GM12875 (cell line): ENCODE results near the gene NR1H2.
A peak's percentile ranks its signal among the peaks of the same experiment; 100 is the strongest.

Source experiments
- H3K4me3 ChIP-seq: one replicate; pipeline ENCODE4 v1.5.1; 2011; ENCODE audit warnings: low read depth, low read length, control low read depth
- TF ChIP-seq, protein P1 (sequence below): IDR thresholded peaks from 2 replicates; pipeline ENCODE4 v1.5.1; 2011; ENCODE audit warnings: low read depth, mild to moderate bottlenecking, control low read depth, inconsistent platforms, low read length, moderate library complexity, borderline replicate concordance; ENCODE audit not compliant: insufficient read depth

The NR1H2 gene

DNA sequence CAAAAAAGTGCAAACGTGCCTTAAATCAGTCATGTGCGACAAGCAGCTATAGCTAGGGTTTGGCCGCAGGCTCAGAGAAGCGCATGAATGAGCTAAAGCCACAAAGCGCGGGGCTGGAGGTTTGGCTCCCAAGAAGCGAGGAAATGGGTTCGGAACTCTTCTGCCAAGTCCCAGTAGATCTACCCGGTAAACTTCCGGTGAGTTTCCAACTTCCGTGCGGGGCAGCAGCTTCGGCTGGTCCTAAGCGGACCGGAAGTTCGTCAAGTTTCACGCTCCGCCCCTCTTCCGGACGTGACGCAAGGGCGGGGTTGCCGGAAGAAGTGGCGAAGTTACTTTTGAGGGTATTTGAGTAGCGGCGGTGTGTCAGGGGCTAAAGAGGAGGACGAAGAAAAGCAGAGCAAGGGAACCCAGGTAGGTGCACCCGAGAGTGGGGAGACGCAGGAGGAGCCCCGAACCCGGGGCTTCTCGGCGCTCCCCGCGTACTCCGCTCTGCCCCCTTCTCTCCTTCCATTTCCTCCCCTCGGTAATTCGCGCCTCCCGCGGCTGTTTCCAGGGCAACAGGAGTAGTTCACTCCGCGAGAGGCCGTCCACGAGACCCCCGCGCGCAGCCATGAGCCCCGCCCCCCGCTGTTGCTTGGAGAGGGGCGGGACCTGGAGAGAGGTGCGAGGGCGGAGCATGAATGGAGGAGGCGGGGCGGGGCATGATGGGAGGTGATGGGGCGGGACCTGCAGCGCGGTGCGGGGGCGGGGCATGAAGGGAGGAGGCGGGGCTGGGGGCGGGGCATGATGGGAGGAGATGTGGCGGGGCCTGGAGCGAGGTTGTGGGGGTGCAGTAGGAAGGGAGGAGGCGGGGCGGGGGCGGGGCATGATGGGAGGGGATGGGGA is at the start of gene NR1H2:
Gene NR1H2, plus strand, starts transcription at position 292 of the 885 bp plus-strand sequence. CDS start 1,149 bp downstream, outside the sequence.
- TF ChIP-seq, protein P1, sequence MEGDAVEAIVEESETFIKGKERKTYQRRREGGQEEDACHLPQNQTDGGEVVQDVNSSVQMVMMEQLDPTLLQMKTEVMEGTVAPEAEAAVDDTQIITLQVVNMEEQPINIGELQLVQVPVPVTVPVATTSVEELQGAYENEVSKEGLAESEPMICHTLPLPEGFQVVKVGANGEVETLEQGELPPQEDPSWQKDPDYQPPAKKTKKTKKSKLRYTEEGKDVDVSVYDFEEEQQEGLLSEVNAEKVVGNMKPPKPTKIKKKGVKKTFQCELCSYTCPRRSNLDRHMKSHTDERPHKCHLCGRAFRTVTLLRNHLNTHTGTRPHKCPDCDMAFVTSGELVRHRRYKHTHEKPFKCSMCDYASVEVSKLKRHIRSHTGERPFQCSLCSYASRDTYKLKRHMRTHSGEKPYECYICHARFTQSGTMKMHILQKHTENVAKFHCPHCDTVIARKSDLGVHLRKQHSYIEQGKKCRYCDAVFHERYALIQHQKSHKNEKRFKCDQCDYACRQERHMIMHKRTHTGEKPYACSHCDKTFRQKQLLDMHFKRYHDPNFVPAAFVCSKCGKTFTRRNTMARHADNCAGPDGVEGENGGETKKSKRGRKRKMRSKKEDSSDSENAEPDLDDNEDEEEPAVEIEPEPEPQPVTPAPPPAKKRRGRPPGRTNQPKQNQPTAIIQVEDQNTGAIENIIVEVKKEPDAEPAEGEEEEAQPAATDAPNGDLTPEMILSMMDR, result no peak
- H3K4me3 ChIP-seq, result peak within 1 kb of the TSS; percentile 99

DNA sequence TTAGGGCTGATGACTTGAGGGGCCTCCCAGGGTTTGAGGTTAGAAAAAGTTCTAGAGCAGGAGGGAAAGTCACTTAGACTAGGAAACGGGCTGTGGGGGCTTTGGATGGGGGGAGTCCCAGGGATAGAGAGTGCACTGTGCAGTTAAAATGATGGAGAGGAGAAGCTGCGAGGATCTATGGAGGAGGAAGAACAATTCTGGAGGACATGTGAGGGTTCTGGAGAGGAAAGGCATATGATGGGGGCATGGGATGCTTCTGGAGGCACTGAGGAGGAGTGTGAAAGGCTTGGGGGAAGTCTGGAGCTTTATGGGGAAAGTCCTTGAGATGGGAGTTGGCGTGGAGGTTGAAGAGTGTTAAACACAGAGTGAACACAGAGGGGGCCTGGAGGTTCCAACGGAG is 49.2 kb upstream of the NR1H2 start:
- TF ChIP-seq, protein P1, result no peak
- H3K4me3 ChIP-seq, result no peak overlapping the region

DNA sequence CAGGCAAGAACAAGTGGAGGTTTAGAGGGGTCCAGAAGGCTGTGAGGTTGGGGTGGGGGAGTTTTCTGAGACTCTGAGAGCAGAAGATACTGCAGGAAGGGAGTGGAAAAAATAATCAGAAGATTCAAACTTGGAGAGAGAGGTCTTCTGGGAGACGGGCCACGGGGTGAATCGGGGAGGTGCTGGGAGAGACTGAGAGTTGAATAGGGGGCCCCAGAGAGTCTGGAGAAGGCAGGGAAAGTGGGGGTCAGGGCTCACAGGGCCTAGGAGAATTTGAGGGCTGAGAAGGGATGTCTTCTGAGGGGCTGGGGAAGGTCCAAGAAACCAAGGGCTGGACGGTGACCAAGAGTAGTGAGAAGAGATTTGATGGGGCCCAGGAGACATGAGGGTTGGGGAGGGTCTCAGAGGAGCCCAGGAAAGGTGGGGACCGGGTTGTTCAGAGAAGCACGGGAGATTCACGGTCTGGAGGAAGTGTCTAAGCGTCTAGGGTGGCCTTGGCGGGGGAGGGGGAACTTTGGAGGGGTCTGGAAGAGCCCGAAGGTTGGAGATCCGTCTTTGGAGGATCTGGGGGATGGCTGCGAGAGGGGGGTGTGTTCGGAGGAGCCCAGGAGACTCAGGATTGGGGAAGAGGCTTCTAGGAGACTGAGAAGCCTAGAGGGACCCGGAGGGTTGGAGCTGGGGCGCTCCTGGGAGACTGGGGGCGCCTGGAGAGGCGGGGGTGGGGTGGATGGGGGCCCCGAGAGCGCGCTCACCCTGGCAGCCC is 48.6 kb upstream of the NR1H2 start:
- no peak overlapping the region for H3K4me3 ChIP-seq
- TF ChIP-seq, protein P1, result no peak

DNA sequence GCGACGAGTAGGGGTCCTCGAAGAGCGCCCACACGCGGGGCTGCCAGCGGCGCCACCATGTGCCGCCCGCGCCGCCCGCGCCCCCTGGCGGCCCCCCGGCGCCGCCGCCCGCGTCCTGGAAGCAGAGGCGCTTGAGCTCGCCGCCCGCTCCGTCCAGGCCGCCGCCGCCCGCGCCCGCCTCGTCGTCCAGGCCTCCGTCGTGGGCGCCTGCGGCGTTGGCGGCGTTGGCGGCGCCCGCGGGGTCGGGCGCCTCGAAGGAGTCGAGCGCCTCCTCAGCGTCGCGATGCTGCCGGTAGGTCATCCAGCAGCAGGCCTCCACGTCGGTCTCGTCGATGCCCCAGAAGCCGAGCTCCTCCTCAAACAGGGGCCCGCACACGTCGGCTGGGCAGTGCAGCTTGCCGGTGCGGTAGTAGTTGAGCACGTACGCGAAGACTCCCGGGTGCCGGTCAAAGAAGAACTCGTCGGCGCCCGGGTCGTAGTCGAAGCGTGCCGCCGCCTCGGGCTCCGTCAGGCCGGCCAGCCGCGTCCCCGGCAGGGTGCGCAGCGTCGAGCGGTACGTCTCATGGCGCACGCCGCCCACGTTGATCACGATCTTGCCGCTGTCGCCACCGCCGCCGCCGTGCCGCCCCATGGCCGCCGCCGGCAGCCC is 47.9 kb upstream of the NR1H2 start:
- TF ChIP-seq, protein P1, result peak; percentile 39; the same call in 1 of the 2 replicates
- peak overlapping the region; percentile 36 for H3K4me3 ChIP-seq

DNA sequence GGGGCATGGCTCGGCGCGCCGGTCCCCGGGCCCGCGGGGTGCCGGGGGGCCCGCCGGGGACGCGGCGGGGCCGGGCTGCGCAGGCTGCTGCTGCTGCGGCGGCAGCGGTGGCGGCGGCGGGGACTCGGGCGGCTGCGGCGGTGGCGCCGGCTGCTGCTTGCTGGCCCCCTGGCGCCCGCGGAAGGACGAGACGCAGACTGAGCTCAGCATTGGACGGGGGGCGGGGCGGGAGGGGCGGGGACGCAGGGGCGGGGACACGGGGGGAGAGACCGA is 47.4 kb upstream of the NR1H2 start:
- no peak overlapping the region for H3K4me3 ChIP-seq
- TF ChIP-seq, protein P1, result peak; percentile 27; the same call in 1 of the 2 replicates

DNA sequence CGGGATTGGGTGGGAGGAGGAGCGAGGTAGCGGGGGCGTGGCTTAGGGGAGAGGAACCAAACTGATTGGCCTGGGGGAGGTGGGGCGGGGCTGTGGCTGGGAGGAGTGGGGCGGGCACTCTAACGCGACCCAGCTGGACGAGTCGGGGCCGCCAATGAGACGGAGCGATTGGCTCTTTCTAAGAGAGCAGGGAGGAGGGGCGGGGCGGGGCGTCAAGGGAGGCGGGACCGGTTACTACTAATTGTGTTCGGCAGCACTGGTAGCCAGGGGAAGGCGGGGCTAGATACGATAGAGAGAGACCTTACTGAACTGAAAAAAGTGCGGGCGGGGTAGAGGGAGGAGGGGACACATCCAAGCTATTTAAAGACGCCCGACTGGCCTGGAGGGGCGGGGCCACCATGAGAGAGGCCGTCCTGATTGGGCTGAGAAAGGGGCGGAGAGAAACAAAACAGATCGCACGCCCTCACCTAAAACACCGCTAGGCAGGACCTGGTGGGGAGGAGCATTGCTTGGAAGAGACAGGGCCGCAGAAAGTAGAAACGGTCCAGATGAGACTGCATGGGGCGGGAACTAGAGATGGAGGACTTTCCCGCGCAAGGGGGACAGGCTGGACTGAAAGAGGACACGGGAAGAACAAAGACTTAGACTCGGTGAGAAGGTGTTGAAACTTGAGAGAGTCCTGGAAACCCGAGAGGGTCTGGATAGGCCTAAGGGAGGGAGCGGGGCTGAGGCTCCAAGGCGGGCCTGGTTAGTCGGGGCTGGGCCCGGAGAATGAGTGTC is 46.9 kb upstream of the NR1H2 start, which contains the start of gene KCNC3:
Gene KCNC3, minus strand, starts transcription at position 232 of the 780 bp plus-strand sequence. CDS start 295 bp downstream, outside the sequence.
- H3K4me3 ChIP-seq, result peak within 1 kb of the TSS; percentile 57
- TF ChIP-seq, protein P1, result no peak

DNA sequence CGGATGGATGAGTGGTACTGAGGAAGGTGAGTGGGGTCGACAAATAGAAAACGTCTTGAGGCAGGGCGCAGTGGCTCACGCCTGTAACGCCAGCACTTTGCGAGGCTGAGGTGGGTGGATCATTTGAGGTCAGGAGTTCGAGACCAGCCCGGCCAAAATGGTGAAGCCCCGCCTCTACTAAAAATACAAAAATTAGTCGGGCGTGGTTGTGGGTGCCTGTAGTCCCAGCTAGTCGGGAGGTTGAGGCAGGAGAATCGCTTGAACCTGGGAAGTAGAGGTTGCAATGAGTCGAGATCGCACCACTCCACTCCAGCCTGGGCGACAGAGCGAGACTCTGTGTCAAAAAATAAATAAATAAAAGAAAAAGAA is 46.3 kb upstream of the NR1H2 start:
- H3K4me3 ChIP-seq, result peak overlapping the region; percentile 57
